GM18519 (cell line): ENCODE results near the gene FAM53B.

Experiments used
- ATAC-seq: cut with Tn5 transposase; IDR thresholded peaks from one replicate; pipeline ENCODE4 v1.9.1; 2021; ENCODE audit warnings: mild to moderate bottlenecking, moderate library complexity; ENCODE audit not compliant: unreplicated experiment, low FRiP score

The FAM53B gene

DNA sequence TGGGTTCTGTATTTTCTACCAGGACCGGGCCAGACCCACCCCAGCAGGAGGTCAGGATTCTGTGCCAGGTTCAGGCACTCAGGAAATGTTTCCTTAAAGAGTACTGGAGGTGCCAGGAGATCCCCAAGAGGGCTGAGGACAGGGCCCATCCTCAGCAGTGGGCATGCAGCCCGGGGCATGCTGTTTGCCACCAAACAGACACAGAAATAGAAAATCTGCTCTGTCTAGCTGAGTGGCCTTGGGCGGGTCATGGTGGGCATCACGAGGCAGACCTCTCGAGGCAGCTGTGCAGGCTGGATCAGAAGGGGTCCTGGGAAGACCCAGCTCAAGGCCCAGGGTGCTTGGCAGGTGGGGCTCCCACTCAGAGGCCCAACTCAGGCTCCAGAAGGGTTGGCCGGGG, 105.0 kb downstream of the FAM53B start:
- no peak for ATAC-seq

DNA sequence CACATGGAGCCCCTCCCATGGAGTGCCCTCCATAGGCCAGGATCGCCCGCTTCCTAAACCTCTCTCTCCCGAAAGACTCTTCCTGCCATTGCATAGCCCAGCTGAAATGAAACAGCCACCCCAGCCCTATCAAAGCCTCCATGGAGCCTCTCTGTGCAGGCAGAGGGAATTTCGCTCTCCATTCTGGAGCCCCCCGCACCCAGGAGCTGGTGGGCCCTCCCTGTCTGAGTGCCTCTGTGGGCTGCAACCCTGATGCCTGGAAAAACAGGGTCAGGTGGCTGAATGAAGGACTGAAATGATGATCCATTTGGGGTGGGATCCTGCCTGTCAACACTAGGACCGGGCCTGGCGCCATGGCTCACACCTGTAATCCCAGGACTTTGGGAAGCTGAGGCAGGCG, 106.4 kb downstream of the FAM53B start:
- no peak for ATAC-seq

DNA sequence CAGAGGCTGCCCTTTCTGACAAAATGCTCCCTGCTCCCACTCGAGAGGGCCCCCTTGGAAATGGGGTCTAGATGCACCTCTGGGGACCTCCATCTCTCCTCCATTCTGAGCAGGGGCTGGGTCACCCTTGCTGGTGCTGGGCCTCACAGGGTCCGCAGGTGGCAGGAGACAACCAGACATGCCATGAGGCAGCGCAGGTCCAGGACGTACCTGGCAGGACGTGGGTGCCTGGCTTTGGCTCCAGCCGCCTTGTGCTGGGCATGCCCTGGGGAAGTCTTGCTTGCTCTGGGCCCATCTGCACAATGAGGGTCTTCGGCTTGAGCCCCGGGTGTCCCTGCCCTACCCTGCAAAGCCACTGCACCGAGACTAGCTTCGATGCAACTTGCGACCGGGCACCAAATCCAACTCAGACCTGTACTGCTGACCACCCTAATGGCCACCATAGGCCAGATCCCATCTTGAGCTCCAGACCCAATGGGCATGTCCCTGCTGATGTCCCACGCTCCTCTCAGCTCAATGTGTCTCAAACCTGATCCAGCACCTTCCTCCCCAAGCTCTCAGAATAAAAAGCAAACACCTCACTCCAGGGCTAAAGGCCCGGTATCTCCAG, 107.0 kb downstream of the FAM53B start:
- ATAC-seq = no peak

DNA sequence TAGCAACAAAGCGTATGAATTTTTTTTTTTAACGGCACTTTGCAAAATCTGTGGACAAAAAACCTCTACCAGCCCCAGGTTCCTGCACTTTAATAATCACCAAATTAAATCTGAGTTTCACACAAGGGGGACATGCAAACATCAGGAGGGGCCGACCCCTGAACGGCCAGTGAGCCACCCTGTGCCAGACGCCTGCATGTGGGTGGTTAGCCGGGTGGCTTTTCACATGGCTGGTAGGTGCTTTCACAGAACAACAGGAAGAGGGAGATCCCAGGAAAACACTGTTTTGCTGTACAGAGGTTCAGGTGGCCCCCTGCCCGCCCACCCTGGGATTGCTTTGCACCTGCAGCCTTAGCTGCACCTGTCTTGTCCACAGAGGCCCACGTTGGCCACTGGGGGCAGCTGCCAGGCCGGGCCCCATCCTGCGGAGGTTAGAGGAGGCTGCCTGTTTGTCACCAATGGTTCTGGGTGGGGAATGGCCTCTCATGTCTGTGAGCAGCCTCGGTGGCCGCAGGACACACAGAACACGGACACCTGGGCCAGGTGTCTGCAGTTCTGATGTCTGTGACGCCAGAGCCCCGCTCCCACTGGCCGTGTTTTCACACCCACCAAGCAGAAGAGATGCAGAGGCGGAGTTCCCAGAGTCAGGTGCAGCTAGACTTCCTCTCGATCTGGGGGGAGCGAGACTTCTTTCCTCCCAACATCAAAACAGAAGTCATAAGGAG, 107.7 kb downstream of the FAM53B start:
- no peak for ATAC-seq

DNA sequence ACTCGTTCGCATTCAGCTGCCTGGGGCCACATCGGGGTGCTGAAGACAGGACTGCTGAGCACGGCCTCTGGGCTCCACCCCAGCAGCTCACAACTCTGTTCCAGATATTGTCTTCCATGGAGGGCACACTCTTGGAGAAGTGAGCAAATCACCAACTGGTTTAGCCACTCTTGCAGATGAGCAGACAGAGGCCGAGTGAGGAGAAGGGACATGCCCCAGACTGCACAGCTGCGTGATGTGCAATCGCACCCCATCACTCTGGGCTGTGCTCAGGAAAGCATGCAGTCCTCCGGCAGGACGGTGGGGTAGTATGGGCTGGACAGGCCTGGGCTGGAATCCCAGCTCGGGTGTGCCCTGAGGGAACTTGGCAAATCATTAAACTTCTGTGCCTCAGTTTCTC, 111.6 kb downstream of the FAM53B start:
- ATAC-seq = no peak

DNA sequence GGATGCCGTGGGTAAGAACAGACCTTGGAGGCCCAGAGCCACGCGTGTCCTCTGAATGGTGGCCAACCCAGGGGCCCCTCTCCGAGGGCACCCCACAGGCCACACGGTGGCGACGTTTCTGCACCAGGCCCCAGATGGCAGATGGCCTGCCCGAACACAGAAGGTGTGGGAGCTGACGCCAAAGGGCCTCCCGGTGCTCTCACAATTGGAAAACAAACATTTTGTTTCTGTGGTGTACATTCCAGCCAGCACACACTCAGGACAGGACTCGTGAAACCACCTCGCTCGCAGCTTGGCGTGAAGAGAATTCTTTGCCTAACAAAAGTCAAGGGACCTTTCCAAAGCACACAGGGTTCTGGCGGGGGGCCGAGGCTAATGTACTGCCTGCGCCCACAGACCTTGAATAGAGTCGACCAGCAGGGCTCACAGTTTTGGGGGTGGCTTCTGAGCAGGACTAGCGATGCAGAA, 112.1 kb downstream of the FAM53B start:
- ATAC-seq = no peak

DNA sequence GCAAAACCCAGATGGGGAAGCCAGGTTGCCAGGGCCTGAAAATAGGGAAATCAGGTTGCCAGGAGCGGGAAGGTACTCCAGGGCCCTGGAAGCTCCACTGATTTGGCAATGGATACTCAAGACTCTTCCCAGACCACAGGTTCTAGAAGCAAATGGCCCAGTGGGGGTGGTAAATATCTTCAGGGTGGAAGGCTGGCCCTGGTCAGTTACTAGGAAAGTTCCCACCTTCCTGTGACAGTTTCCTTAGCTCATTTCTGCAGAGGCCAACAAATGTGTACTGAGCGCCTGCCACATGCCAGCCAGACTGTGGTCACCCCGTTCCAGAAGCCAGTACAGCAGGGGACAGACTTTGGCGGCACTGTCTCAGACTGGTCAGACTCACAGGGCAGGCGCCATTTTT, 113.6 kb downstream of the FAM53B start:
- no peak for ATAC-seq

DNA sequence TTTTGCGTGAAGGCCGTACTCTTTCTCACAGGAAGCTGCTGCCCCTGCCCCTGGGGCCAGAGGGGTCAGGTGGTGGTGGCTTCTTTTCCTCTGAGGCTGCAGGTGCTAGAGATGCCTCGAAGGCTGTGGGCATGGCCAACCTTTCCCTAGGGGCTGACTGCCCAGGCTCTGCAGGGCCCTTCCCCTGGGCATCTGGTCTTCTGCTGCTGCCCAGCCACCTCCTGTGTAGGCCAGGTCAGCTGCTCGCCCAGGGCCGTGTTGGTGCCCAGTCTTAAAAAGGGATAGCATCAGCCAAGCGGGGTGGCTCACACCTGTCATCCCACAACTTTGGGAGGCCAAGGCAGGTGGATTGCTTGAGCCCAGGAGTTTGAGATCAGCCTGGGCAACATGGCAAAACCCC, 114.3 kb downstream of the FAM53B start:
- no peak for ATAC-seq

DNA sequence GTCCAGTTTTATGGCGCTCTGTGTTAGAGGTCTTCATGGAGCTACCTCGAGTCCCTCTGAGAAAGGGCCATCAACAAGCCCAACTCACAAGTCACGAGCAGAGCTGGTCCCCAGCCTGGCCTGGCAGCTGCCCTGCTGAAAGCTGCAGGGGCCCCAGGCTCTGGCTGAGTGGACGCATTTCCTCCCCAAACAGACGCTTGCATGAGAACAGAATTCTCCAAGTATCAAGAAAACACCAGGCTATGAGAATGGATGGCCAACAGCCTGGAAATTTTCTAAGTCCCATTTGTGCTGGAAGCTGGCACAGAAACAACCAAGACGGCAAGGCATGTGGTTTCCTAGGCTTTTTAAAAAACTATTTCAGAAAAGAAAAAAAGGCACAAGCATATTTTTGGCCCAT, 114.8 kb downstream of the FAM53B start:
- ATAC-seq = no peak

DNA sequence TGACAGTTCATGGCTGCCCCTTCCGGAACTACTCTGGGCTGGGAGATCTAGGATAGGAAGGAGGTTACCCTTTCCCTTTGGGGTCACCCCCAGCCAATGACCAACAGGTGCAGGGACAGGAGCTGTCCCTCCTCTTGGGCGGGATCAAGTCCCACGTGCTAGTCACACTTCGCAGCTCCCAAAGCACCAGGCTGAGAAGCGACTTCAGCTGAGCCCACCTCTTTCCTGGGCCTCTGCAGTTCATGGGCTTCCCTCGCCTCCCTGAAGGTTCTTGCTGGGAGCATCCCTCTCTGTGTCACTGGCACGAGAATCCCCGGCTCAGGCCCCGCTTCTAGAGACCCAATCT, 115.5 kb downstream of the FAM53B start:
- no peak for ATAC-seq

DNA sequence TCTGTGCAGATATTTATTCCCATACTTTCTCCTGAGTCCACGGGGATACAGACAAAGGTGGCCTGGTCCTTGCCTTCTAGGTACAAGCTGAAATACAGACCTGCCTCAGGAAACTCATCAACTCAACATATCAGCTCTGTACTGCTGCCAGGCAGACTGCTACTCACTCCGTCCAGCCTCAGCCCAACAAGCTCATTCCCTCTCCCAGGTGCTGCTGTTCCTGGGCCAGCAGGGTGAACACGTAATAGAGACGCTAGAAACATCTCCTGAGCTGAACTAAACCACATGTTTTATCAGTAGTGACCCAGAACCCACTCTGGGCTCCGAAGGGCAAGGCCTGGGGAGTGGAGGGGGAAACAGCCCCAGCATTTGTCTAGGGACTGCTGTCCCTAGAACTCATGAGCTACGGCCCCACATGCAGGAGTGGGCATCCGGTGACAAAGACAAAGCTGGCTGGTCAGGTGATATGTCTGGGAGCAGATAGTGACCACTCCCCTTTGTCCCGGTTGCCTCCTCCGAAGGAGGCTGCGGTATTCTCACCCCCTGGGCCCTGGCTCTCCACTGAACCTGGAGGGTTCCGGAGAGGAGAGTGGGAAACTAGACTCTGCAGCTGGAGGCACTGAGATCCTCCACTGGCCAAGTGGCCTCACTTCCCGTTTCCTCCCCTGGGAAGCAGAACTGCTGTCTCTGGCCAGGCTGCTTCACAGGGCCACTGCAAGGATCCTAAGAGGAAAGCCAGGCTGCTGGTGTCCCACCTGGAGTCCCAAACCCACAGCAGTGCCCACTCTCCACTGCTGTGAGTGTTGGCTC, 116.1 kb downstream of the FAM53B start:
- ATAC-seq = no peak

DNA sequence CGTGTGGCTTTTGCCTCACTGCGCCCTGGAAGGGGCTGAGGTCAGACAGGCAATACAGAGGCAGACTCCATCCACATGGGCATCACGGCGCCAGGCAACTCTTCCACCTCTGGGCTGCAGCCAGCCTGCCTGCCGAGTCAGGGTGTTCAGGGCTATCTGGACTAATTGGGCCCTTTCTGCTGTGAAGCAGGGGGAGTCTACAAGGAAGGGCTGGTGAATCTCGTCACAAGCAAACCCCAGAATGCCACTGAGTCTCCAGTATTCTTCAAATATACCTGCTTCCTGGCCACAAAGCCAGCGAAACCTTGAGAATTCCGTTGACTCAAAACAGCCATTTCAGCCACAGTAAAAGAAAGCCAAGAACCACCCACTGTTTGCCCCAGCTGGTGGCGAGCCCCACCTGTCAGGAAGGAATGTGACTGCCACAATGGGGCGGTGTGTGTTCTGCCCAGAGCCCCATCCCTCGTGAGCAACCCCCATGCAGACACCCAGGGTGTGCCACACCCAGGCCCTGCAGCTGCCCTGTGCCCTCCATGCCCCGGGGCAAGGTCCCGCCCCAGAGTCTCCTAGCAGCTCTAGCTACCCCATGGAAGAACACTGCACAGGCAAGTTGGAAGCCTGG, 117.3 kb downstream of the FAM53B start:
- ATAC-seq = no peak

DNA sequence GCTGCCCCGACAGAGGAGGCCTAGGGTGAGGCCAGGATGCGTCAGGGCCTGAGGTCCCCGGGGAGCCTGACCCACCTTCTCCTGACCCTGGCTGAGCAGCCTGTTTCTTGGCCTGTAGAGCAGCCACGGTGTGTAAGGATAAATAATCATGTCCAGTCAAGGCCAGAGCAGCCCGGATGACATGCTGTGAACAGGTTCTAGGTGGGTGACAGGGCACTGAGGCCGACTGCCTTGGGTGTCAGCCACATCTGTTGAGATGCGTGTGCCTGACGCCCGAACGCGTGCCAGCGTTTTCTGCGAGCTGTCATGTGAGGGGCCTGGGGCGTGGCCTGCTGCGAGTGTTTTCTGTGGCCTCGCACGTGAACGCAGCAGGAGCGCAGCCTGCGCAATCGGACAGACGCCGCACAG, 118.3 kb downstream of the FAM53B start:
- no peak for ATAC-seq

DNA sequence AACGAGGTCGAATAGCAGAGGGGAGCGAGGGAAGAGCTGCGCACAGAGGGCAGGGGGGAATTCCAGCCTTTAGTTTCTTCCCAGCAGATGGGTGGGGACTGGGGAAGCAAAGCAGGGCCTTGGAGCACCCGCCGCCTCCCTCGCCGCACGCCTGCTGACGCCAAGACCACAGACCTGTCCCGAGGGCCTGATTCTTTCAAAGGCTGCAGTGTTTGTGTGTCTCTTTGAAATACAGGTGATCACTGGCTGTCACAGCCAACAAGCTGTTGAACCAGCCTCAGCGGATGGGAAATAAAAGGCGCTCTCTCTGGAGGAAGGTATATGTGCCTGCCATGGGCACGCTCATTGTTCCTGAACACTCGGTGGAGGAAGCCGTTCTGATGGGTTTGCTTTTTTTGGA, 119.3 kb downstream of the FAM53B start:
- no peak for ATAC-seq

DNA sequence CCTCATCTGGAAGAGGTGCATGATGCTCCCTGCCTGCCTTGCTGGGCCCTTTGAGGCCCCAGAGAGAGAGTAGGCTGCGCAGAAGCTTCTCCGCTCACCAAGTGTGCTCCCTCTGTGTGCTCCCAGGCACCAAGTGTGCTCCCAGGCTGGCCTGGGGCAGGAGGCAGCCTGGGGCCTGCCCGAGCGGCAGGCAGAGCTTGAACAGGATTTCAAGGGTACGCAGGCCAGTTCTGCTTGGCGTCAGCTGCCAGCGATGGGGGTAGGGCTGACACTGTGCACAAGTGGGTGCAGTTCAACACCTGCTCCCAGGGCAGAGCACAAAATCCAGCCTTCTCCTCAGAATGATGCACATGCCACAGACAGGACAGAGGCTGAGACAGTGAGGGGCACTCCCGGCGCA, 119.7 kb downstream of the FAM53B start:
- ATAC-seq = no peak

DNA sequence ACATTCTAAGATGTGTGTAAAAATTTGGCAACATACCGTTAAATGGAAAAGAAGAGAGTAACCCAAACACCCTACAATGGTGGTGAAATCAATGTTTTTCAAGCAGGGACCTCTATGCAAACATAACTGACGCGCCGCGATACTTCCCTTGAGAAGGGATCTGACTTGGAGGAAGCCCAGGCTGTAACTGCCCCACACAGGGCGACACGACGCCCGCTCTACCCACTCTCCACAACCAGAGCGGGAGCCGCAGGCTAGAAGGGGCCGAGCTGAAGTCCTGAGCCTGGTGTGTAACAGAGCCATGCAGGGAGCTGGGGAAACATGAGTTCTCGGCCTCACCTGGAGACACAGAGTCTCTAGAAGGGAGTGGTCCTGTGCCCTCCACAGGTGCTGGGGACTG, 120.2 kb downstream of the FAM53B start:
- no peak for ATAC-seq

DNA sequence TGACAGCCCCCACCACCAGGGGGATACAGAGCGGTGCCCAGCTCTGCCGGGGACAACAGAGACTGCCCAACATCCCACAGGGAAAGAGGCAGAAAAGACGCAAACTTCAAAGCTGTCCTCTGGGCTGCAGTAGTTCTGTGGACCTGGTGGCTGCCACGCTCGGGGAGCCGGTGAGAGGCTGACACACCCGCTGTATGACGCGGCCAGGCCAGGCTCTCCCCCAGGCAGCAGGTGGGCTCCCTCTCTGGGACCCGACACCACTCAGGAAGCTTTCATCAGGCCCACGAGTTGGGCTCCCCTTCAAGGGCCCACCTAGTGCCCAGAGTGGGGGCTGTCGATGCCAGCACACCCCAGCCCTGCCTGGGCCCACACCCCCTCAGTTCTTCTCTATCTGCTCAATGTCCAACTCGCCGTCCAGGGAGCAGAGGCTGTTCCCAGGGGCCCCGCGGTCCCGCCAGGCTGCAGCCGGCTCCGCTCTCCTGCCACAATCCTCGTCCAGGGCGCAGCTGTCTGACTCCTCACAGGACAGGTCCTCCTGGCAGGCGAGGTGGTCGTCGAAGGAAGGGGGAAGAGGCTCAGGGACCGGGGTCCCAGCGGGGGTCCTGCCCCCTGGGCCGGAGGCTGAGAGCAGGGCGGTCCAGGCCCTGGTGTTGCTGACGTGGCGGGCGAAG, 121.2 kb downstream of the FAM53B start:
- no peak for ATAC-seq

DNA sequence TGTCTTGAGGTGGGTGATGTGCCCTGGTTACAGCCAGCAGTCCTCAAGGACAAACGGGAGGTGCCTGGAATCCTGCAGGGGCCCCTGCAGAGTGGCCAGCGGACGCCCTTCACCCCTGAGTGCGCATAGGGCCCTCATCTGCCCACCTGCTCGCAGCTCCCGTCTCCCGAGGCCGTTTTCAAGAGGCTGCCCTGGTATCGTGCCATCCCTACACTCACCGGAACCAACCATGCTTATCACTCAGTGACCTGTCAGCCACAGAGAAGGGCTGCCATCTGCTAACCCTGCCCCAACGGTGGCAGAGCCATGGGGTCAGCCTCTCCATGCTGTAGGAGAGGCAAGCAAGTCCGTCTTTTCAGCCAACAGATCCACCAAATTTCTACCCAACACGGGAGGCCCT, 122.0 kb downstream of the FAM53B start:
- ATAC-seq = no peak

DNA sequence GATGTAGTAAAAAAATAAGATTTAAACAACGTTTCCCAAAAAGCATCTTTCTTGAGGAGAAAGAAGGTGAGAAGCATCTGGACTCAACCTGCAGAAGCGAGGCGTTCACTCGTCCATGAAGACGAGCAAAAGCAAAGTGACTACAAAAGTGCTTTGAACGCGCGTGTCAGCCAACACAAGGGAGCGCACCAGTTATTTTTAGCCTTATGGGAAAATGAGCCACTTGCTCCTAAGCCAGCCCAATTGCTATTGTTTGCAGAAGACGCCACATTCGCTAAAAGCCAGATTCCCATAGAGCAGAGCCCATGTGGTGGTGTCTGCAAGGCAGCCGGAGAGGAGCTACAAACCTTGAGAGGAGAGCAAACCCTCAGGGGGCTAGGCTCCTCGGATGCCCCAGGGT, 122.5 kb downstream of the FAM53B start:
- ATAC-seq = no peak

DNA sequence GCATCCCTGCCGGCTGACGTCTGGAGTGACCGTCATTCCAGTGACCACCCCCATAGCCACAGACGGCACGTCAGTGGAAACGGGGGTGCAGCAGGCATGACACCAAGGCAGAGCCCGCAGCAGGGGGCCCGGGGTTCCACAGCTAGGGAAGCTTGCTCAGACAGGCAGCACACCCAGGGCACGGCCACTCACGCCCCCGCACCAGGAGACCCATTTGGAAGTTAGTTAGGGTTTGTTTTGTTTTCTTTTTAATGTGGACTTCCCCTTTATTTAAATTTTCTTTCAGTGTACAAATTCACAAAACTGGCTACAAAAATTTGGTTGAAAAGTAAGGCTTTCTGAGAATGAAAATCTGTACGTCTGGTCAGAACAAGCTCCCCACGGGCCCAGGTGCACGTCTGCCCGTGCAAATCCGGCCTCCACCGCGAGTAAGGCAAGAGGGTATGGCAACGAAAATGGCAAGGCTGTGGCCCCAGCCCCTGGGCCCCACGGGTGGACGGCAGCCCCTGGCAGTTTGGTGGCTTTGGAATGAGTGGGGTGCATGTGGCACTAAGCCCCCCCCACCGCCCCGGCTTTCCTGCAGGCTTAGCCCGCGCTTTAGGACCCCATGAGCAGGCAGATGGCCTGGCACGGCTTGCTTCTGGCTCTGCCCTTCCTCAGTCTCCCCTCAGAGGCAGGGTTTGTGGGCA, 124.2 kb downstream of the FAM53B start:
- peak; percentile 33 for ATAC-seq
